ENCODE measurements around the gene PTGFRN. TPM values are rescaled to one million over a fixed set of nuclear protein-coding genes. Genes with fewer than 3 reads are reported as not detected.

The PTGFRN gene
- total RNA-seq, 2 experiments from 2014 or later: not detected

GRCh38 chr1:117036018-117036461 lies 126.3 kb downstream of the PTGFRN start:
- Histone ChIP-seq H4K20me1 (ENCODE audit: insufficient read depth, low read length) (no peaks in the 10 kb centered on the region), H3K79me2 (ENCODE audit: insufficient read depth, low read depth, low read length) (no peaks in the 10 kb centered on the region), H3K4me2 (ENCODE audit: low read length) (no peak overlapping the region), H2AFZ (ENCODE audit: low read length) (no peak overlapping the region), H3K4me1 (ENCODE audit: insufficient read depth, low read length, poor library complexity, severe bottlenecking) (no peaks in the 10 kb centered on the region), H3K27ac (ENCODE audit: low read depth, low read length, poor library complexity, severe bottlenecking) (no peak overlapping the region), H3K4me3 (ENCODE audit: low read depth, low read length, poor library complexity, severe bottlenecking) (no peak overlapping the region), H3K9me2 (ENCODE audit: insufficient read depth, low read length) (no peaks in the 10 kb centered on the region), H3K9me3 (ENCODE audit: low read length) (no peaks in the 10 kb centered on the region), H3K36me3 (ENCODE audit: insufficient read depth, low read length) (no peaks in the 10 kb centered on the region)
- CTCF ChIA-PET (ENCODE audit: unreplicated experiment): no interaction called here
- DNase-seq (ENCODE audit: low spot score): no peak
- BruUV-seq (replicated peaks): no TSS peak
- intact Hi-C loops (cut with micrococcal nuclease; ENCODE audit: unreplicated experiment): no loop called here
- POLR2A ChIA-PET: no interaction called here
- no peak for TF ChIP-seq CTCF (conservative IDR thresholded peaks at IDR 0.05; ENCODE audit: low read length)
- no peak for TF ChIP-seq EZH2phosphoT487 (IDR thresholded peaks at IDR 0.05; ENCODE audit: borderline replicate concordance, low read depth, low read length)

GRCh38 chr1:117037802-117038201 lies 128.1 kb downstream of the PTGFRN start:
- H3K4me3 ChIP-seq (ENCODE audit: low read depth, low read length, poor library complexity, severe bottlenecking): no peak overlapping the region
- no peaks in the 10 kb centered on the region for H3K9me3 ChIP-seq (ENCODE audit: low read length)
- H3K27ac ChIP-seq (ENCODE audit: low read depth, low read length, poor library complexity, severe bottlenecking): no peak overlapping the region
- no peaks in the 10 kb centered on the region for H3K4me1 ChIP-seq (ENCODE audit: insufficient read depth, low read length, poor library complexity, severe bottlenecking)
- ChIA-PET POLR2A (interaction anchor here (0.8 kb wide), 1 partner anchor 21 kb away, joined by 3 read pairs; no protein-coding TSS in a partner anchor), CTCF (ENCODE audit: unreplicated experiment) (no interaction called here)
- BruUV-seq (replicated peaks): no TSS peak
- no peaks in the 10 kb centered on the region for H3K9me2 ChIP-seq (ENCODE audit: insufficient read depth, low read length)
- intact Hi-C loops (cut with micrococcal nuclease; ENCODE audit: unreplicated experiment): no loop called here
- DNase-seq (ENCODE audit: low spot score): no peak
- no peaks in the 10 kb centered on the region; the same call in 1 of the 2 replicates for H3K36me3 ChIP-seq (ENCODE audit: insufficient read depth, low read length)
- H2AFZ ChIP-seq (ENCODE audit: low read length): no peak overlapping the region
- H3K79me2 ChIP-seq (ENCODE audit: insufficient read depth, low read depth, low read length): no peaks in the 10 kb centered on the region
- no peaks in the 10 kb centered on the region for H4K20me1 ChIP-seq (ENCODE audit: insufficient read depth, low read length)
- no peak for TF ChIP-seq EZH2phosphoT487 (IDR thresholded peaks at IDR 0.05; ENCODE audit: borderline replicate concordance, low read depth, low read length)
- no peak for TF ChIP-seq CTCF (conservative IDR thresholded peaks at IDR 0.05; ENCODE audit: low read length)
- H3K4me2 ChIP-seq (ENCODE audit: low read length): no peak overlapping the region

GRCh38 chr1:117038236-117038635 lies 128.5 kb downstream of the PTGFRN start:
- H3K9me3 ChIP-seq (ENCODE audit: low read length): no peaks in the 10 kb centered on the region
- no peaks in the 10 kb centered on the region for H3K4me1 ChIP-seq (ENCODE audit: insufficient read depth, low read length, poor library complexity, severe bottlenecking)
- H4K20me1 ChIP-seq (ENCODE audit: insufficient read depth, low read length): no peaks in the 10 kb centered on the region
- H3K9me2 ChIP-seq (ENCODE audit: insufficient read depth, low read length): no peaks in the 10 kb centered on the region
- intact Hi-C loops (cut with micrococcal nuclease; ENCODE audit: unreplicated experiment): no loop called here
- ChIA-PET CTCF (ENCODE audit: unreplicated experiment) (no interaction called here), POLR2A (interaction anchor here (0.8 kb wide), 1 partner anchor 22 kb away, joined by 3 read pairs; no protein-coding TSS in a partner anchor)
- TF ChIP-seq CTCF (conservative IDR thresholded peaks at IDR 0.05; ENCODE audit: low read length) (no peak), EZH2phosphoT487 (IDR thresholded peaks at IDR 0.05; ENCODE audit: borderline replicate concordance, low read depth, low read length) (no peak)
- no peak overlapping the region for H3K4me2 ChIP-seq (ENCODE audit: low read length)
- no peaks in the 10 kb centered on the region for H3K79me2 ChIP-seq (ENCODE audit: insufficient read depth, low read depth, low read length)
- no peak overlapping the region for H2AFZ ChIP-seq (ENCODE audit: low read length)
- no peaks in the 10 kb centered on the region; the same call in 1 of the 2 replicates for H3K36me3 ChIP-seq (ENCODE audit: insufficient read depth, low read length)
- BruUV-seq (replicated peaks): no TSS peak
- H3K27ac ChIP-seq (ENCODE audit: low read depth, low read length, poor library complexity, severe bottlenecking): no peak overlapping the region
- H3K4me3 ChIP-seq (ENCODE audit: low read depth, low read length, poor library complexity, severe bottlenecking): no peak overlapping the region
- no peak for DNase-seq (ENCODE audit: low spot score)

Small RNA genes within 50 kb of the gene (small RNA-seq; reads per million reads assigned to genes)
- gene RNA5SP55: not detected

Other genes with a start within 250 kb of the PTGFRN start
- gene IGSF3, start 242.2 kb upstream of the PTGFRN start, total RNA-seq (2014; rRNA removed; shearing (Covaris generic)): not detected in 2 replicates
- gene IGSF3, start 242.2 kb upstream of the PTGFRN start, total RNA-seq (2022): not detected in 2 replicates
- not detected in 2 replicates for gene CD2, start 155.5 kb upstream of the PTGFRN start, total RNA-seq (2014; rRNA removed; shearing (Covaris generic))
- not detected in 2 replicates for gene CD2, start 155.5 kb upstream of the PTGFRN start, total RNA-seq (2022)
- not detected in 2 replicates for gene CD101, start 91.8 kb downstream of the PTGFRN start, total RNA-seq (2014; rRNA removed; shearing (Covaris generic))
- gene CD101, start 91.8 kb downstream of the PTGFRN start, total RNA-seq (2022): not detected in 2 replicates
- 81.3 and 82.6 TPM in 2 replicates for gene TTF2, start 150.4 kb downstream of the PTGFRN start, total RNA-seq (2014; rRNA removed; shearing (Covaris generic))
- gene TTF2, start 150.4 kb downstream of the PTGFRN start, total RNA-seq (2022): 133 and 136 TPM in 2 replicates
- gene TRIM45, start 211.8 kb downstream of the PTGFRN start, total RNA-seq (2014; rRNA removed; shearing (Covaris generic)): not detected in 2 replicates
- gene TRIM45, start 211.8 kb downstream of the PTGFRN start, total RNA-seq (2022): not detected in 2 replicates